Hematopoietic multipotent progenitor cell treated with erythropoietin and hydrocortisone succinate and interleukin-3 and kit ligand, for 6 days (in vitro differentiated cells): ENCODE results near the gene TPPP.
"Not testable (repeated sequence)": the region's sequence is repeated elsewhere in the genome, so short reads cannot be mapped to it uniquely, and the experiment has no call there.

Experiments used
- DNase-seq: peaks from one replicate; pipeline ENCODE4 v3.0.0-alpha.2; 2015

The TPPP gene

DNA sequence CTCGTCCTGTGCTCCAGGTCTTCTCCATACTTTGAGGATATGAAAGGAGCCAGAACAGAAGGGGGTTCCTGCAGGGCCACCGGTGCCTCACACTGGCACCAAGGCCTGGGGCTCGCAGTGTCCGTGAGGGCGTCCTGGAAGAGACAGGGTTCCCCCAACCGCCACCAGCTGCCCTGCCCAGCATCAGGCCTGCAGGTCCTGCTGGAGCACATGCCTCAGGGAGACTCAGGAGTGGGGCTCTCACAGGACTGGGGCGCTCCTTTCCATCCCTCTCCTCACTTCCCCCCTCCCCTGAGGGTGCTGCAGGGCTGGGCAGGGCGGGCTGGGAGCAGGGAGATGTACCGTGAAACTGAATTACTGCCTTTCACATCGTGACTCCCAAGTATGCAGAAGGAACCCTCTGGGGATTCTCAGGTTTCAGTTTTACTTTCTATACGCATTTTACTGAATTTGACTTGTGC is 49.3 kb downstream of the TPPP start:
- no peak for DNase-seq

DNA sequence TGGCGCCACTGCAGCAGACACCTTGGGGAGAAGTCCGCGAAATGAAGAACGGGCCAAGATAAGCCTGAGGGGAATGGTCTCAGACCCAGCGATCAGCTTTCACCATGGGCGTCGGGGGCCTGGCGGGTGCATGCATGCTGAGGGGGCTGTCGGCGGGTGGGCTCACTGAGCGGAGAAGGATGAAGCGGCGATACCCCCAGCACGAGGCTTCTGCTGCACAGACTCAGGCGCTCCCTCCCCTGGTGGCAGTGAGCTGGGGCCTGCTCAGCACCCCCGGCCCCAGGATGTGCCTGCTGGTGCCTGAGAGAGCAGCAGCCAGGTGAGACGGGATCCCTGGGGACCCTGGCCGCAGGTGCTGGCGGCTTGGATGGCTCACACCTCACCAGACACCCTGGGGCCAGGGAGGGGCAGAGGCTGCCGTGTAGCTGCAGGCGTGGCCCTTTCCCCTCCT is 49.8 kb downstream of the TPPP start:
- DNase-seq: no peak

- no peak for DNase-seq
Measured at GRCh38 chr5:642481-642880, 50.7 kb downstream of the TPPP start.

- DNase-seq: no peak
Measured at GRCh38 chr5:641331-641765, 51.8 kb downstream of the TPPP start.

- no peak for DNase-seq
Measured at GRCh38 chr5:640461-641330, 52.5 kb downstream of the TPPP start.

GRCh38 chr5:639584-640213 is 53.5 kb downstream of the TPPP start:
- no peak for DNase-seq

GRCh38 chr5:639253-639530 is 54.0 kb downstream of the TPPP start:
- DNase-seq: no peak

DNA sequence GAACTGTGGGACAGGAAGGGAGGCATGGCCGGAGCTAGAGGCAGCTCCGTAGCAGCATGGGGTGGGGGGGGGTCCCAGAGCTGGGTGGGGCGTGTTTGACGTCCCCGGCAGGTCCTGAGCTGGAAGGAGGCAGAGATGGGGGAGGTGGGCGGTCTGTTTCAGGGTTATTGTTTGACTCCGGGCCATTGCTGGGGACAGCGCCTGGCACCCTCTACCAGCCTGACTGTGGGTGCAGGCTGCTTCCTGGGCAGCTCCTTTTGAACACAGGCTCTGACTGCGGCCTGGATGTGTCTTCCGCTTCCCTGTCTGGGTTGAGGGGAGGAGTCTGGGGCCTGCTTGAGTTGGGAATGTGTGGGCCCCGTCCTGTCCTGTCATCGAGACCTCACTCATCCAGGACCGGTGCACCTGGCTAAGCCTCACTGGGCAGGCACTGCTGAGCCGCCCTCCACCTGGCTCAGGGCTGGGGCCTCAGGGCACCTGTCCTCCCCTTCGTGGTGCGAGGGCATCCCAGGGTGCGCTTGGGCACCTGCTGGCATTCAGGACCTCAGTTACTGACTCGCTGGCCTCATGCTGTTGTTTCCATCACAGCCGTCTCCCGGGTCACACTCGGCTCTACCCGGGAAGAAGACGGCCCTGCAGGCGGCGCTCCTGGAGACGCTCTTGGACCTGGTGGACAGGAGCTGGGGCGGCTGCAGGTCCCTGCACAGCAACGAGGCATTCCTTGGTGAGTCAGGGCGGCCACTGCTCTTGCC is 54.5 kb downstream of the TPPP start:
- DNase-seq: no peak

GRCh38 chr5:637581-638450 is 55.3 kb downstream of the TPPP start:
- DNase-seq: no peak

GRCh38 chr5:636951-637350 is 56.2 kb downstream of the TPPP start:
- no peak for DNase-seq

DNA sequence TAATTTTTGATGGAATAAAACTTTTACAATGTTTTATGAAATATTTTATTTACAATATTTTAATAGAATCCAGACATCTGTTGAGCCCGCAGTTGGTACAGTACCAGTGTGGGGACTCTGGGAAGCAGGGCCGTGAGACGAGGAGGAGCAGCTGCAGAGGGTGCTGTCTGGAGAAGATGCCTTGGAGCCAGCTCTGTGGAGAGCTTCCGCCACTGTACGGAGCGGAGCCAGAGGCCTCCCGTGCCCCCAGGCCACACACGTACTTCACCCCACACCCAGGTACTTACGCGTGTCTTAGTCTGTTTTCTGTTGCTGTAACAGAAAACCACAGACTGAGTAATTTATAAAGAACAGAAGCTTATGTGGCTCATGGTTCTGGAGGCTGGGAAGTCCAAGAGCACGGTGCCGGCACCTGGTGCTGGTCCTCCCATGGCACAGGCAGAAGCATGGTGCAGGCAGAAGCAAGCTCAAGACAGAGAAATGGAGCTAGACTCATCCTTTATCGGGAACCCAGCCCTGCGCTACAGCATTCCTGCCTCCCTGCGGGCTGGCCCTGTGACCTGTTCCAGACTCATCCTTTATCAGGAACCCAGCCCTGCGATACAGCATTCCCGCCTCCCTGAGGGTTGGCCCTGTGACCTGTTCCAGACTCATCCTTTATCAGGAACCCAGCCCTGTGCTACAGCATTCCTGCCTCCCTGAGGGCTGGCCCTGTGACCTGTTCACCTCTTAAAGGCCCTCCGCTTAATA is 57.7 kb downstream of the TPPP start:
- no peak for DNase-seq

DNA sequence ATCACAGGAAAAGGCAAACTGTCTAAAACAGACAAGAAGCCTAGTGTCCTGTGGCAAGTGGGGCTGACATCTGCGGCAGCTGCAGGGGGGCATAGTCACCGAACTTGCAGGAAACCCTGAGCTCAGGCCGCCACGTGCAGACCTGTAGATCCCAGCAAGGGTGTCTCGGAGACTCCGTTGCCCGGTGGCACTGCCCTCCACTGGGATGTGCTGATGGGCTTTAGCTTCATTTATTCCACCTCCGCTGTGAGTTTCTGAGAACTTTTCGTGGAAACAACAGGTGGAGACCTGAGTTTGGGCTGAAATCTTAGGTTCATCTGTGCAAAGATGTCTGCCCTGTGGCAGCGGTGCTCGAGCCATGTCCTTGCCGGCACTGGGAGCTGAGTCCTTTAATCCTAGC is 59.0 kb downstream of the TPPP start:
- DNase-seq: no peak

DNA sequence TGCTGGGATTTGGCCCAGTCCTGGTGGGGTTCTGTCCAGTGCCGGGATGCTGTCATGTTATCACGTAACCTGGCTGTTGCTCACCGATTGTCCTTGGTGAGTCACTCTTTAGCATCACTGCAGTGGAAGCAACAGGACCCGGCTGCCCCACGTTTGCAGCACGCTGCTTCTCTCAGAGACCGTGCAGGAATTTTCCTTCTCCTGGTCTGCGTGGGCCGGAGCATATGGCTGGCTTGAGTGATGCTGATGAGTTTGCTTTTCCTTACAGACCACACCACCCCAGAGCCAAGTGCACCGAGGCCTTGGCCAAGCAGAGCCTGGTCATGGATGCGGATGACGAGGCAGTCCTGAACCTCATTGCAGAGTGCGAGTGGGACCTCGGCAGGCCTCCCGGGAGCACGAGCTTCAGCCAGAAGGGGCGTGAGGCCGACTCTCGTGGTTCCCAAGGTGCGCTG is 59.6 kb downstream of the TPPP start:
- DNase-seq: no peak

DNA sequence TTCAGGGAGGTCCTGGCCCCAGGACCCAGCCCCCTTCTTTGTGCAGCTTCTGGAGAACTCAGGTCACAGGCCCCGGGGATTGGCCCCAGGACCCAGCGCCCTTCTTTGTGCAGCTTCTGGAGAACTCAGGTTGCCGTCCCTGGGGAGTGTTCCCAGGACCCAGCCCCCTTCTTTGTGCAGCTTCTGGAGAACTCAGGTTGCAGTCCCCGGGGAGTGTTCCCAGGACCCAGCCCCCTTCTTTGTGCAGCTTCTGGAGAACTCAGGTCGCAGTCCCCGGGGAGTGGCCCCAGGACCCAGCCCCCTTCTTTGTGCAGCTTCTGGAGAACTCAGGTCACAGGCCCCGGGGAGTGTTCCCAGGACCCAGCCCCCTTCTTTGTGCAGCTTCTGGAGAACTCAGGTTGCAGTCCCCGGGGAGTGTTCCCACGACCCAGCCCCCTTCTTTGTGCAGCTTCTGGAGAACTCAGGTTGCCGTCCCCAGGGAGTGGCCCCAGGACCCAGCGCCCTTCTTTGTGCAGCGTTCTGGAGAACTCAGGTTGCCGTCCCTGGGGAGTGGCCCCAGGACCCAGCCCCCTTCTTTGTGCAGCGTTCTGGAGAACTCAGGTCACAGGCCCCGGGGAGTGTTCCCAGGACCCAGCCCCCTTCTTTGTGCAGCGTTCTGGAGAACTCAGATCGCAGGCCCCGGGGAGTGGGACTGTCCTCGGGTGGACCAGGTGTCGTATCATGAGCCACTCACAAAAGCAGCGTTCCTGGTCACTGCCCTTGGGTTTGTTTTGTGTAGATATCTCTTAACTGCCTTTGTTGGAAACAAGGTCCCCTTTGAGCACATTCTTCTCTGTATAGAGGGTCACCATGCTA is 64.6 kb downstream of the TPPP start:
- DNase-seq: not testable (repeated sequence)

DNA sequence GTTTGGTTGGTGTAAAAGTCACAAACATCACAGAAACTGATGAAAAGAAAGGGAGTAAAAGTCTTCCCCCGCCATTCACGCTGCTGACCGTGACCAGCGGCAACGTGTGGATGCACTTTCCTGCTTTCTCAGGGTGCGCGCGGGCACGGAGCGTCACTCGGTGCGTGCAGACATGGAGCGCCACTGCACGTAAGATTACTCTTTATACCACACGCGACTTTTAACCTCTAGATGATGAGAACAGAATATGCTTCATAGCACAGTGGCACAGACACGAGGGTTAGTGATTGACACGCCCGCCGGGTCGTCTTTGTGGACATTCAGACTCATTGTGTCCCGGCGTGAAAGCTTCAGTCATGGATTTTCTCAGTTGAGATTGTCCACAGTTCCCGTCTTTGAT is 65.3 kb downstream of the TPPP start:
- no peak for DNase-seq

- no peak for DNase-seq
Measured at GRCh38 chr5:626850-627249, 66.3 kb downstream of the TPPP start.

DNA sequence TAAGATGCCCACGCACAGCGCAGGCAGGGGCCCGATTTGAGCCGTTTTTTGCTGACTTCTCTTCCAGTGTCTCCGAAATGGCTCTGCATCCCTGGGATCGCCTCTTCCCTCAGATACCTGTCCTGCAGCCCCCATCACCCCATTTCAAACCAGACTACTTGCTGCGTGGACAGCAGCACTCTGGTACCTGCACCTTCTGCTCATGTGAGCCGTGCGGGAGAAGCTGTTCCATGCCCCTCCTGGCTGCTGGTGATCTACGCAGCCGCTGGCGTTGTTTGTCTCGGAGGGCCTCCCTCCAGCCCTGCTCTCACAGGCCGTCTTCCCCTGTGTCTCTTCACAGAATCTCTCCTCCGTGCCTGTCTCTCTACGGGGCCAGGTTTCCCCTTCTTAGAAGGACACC is 67.6 kb downstream of the TPPP start:
- no peak for DNase-seq

- DNase-seq: no peak
Measured at GRCh38 chr5:624951-625230, 68.3 kb downstream of the TPPP start.

DNA sequence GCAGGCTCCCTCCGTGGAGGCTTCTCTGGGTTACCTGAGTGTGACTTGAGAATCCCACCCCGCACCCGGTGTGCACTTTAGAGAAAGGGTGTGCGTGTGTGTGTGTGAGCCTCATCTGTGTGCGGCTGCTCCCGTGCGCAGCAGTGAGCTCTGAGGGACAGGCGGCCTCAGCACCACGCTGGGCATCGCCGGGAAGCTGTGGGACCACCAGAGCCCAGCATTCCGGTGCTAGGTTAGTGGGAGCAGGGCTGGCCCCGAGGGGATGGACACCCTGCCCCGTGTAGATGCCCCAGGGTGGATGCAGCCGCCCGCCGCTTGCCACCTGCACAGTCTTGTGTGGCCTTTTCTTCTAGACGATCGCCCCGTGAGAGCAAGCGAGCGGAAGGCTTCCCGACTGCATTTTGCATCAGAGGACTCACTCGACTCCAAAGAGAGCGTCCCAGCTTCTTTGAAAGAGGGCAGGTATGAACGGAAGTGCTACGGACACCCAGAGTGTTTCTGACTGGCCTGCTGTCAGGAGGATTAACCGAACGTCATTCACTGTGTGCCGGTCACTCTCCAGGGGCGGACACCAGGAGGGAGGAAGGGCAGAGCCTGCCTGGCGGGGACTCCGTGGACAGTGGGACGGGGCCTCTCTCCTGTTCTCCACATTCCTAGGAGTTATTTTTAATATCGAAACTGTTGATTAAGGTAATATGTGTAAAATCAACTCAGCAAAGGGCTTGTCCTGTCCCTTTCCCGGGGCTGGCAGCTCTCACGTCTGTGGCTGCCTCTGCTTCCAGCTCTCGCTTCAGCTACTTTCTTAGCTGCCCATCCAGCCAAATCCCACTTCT is 68.8 kb downstream of the TPPP start:
- DNase-seq: no peak

- no peak for DNase-seq
Measured at GRCh38 chr5:623531-623930, 69.6 kb downstream of the TPPP start.
